ENCODE data around the gene TINAGL1. TPM values are rescaled to one million over a fixed set of nuclear protein-coding genes. Genes with fewer than 3 reads are reported as not detected.

Gene TINAGL1, protein sequence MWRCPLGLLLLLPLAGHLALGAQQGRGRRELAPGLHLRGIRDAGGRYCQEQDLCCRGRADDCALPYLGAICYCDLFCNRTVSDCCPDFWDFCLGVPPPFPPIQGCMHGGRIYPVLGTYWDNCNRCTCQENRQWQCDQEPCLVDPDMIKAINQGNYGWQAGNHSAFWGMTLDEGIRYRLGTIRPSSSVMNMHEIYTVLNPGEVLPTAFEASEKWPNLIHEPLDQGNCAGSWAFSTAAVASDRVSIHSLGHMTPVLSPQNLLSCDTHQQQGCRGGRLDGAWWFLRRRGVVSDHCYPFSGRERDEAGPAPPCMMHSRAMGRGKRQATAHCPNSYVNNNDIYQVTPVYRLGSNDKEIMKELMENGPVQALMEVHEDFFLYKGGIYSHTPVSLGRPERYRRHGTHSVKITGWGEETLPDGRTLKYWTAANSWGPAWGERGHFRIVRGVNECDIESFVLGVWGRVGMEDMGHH
- 0.99 and 1.7 TPM in 2 replicates for total RNA-seq

DNA sequence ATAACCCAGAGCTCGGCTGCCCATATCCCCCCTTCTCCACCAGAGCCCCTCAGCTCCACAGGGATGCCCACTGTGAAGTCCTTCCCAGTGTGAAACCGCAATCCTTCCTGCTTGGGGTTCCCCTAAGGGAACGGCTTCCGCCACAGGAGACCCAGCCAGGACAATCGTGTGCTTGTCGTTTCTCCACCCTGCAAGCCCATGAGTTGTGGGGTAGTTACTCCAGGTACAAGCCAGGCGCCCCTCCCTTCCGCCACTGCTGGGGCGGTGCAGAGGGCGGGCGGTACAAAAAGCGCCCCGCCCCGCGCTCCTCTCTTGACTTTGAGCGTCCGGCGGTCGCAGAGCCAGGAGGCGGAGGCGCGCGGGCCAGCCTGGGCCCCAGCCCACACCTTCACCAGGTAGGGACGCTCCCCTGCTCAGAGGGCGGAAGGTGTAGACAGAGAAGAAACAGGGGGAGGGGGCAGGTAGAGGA, at the start of gene TINAGL1:
Gene TINAGL1 (plus strand): TSS at position 315 of the 469 bp plus-strand sequence. CDS start 634 bp downstream, outside the sequence.

DNA sequence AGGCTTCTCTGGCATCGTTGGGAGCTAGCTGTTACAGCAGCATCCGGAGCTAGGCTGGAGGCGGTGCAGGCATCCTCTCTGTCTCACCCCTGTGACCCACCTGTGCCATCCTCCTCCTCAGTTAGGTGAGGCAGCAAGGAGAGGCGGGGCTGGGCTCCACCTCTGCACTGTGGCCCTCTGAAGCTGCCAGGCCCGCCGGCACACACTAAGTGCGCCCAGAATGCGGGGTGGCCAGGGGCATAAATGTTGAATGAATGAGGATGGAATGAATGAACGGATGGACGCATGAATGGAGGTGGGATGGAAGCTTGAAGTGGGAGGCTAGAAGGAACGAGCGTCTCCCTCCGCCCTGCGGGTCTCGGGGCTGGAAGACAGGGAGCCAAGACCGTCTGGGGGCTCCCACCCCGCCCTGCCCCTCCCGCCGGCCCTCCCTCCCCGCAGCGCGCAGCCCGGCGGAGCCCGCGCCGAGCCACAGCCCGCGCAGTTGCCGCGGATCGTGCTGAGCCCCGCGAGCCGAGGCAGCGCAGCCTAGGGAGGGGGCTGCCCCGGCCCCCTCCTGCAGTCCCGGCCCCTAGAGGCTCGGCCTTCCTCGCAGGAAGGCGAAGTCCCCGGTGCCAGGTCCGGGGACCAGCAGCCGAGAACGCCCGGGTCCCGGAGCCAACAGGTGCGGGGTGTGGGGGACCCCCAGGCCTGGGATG, 41.1 kb downstream of the TINAGL1 start, which contains the start of gene HCRTR1:
Gene HCRTR1 (plus strand): TSS at position 472 of the 698 bp plus-strand sequence. CDS start 1,504 bp downstream, outside the sequence.

Other genes with a start within 250 kb of the TINAGL1 start
- gene FABP3, start 203.4 kb upstream of the TINAGL1 start, total RNA-seq, result 39.5 and 109 TPM in 2 replicates
- 5.5 and 38.9 TPM in 2 replicates for gene SERINC2, start 163.3 kb upstream of the TINAGL1 start, total RNA-seq
- not detected in 2 replicates for gene HCRTR1, start 41.2 kb downstream of the TINAGL1 start, total RNA-seq
- gene PEF1, start 68.4 kb downstream of the TINAGL1 start, total RNA-seq, result 73.9 and 85.7 TPM in 2 replicates
- gene COL16A1, start 127.5 kb downstream of the TINAGL1 start, total RNA-seq, result 80.1 and 116 TPM in 2 replicates
- gene ADGRB2, start 187.8 kb downstream of the TINAGL1 start, total RNA-seq, result 7.4 and 25.0 TPM in 2 replicates
- gene SPOCD1, start 239.5 kb downstream of the TINAGL1 start, total RNA-seq, result 61.5 and 76.4 TPM in 2 replicates